AG09319 (cell line): ENCODE data around the gene FBXL20.
"Not testable (repeated sequence)": the region's sequence is repeated elsewhere in the genome, so short reads cannot be mapped to it uniquely, and the experiment has no call there.

ENCODE experiments used
- DNase-seq: peaks from one replicate; pipeline ENCODE4 v3.0.0-alpha.2; 2010; ENCODE audit warnings: low read depth; ENCODE audit errors: extremely low read depth
- CTCF ChIP-seq: IDR thresholded peaks from 2 replicates; pipeline ENCODE4 v1.5.1; 2011; ENCODE audit warnings: low read depth, mild to moderate bottlenecking, inconsistent platforms, low read length, moderate library complexity

The FBXL20 gene

GRCh38 chr17:39376434-39376833 is 25.0 kb downstream of the FBXL20 start:
- no peak for DNase-seq
- no peak for TF ChIP-seq CTCF

- not testable (repeated sequence) for DNase-seq
These were observed 33.6 kb downstream of the FBXL20 start for GRCh38 chr17:39367805-39368204.

GRCh38 chr17:39365872-39366271 is 35.6 kb downstream of the FBXL20 start:
- no peak for DNase-seq
- TF ChIP-seq CTCF, result no peak

- TF ChIP-seq CTCF, result no peak
- peak; percentile 49 for DNase-seq
These were observed 36.2 kb downstream of the FBXL20 start for GRCh38 chr17:39365242-39365641.

GRCh38 chr17:39364236-39365025 is 37.0 kb downstream of the FBXL20 start:
- DNase-seq, result no peak
- TF ChIP-seq CTCF, result no peak

GRCh38 chr17:39361064-39361463 is 40.4 kb downstream of the FBXL20 start:
- no peak for TF ChIP-seq CTCF
- DNase-seq, result no peak

- no peak for DNase-seq
- no peak for TF ChIP-seq CTCF
These were observed 40.9 kb downstream of the FBXL20 start for GRCh38 chr17:39360537-39360936.

GRCh38 chr17:39359994-39360393 is 41.4 kb downstream of the FBXL20 start:
- no peak for DNase-seq
- TF ChIP-seq CTCF, result no peak
